Measurements from ENCODE around the gene CCDC6. TPM values are rescaled to one million over a fixed set of nuclear protein-coding genes. Genes with fewer than 3 reads are reported as not detected.

CCDC6 gene
- polyA plus RNA-seq, 1 donor (not counting 4 experiments of a cell fraction or from before 2014, with no cell fraction given): 46.5 TPM

- H3K9ac ChIP-seq (ENCODE audit: control insufficient read depth, extremely low read depth, insufficient read depth, low read length): no peak overlapping the region
- H4K20me1 ChIP-seq (ENCODE audit: control insufficient read depth, extremely low read depth, insufficient read depth, low read length): no peaks in the 10 kb centered on the region
- no peaks in the 10 kb centered on the region for H3K9me3 ChIP-seq (ENCODE audit: control insufficient read depth, low read depth, low read length)
- dilution Hi-C loops (cut with MboI; ENCODE audit: extremely low pct_ligation_motif_present, low sequenced_read_pairs): no loop called here
- no peaks in the 10 kb centered on the region for H3K4me1 ChIP-seq (ENCODE audit: control insufficient read depth, extremely low read depth, insufficient read depth, low read length)
- H3K9me1 ChIP-seq (ENCODE audit: control insufficient read depth, extremely low read depth, insufficient read depth, low read length): no peaks in the 10 kb centered on the region
- no peaks in the 10 kb centered on the region for H3K79me2 ChIP-seq (ENCODE audit: control insufficient read depth, insufficient read depth, low read length)
- H3K27ac ChIP-seq (ENCODE audit: control insufficient read depth, insufficient read depth, low read length): no peak overlapping the region
- H3K4me3 ChIP-seq (ENCODE audit: control insufficient read depth in 2 of 3, extremely low read depth in 1 of 3, insufficient read depth in 2 of 3, low read depth in 1 of 3, low read length in 3 of 3): no peak overlapping the region
- peaks cover 7 to 17% of the 10 kb centered on the region in 2 experiments for H3K36me3 ChIP-seq (ENCODE audit: control insufficient read depth in 2 of 2, extremely low read depth in 1 of 2, insufficient read depth in 2 of 2, low read length in 2 of 2)
- no peaks in the 10 kb centered on the region for H3K27me3 ChIP-seq (ENCODE audit: control insufficient read depth, extremely low read depth, insufficient read depth, low read length)
- DNase-seq (ENCODE audit: low read depth, low spot score): no peak
- TF ChIP-seq EZH2 (IDR thresholded peaks at IDR 0.05; ENCODE audit: low read length) (no peak), CTCF (optimal IDR thresholded peaks at IDR 0.05 in 1 of 3, IDR thresholded peaks at IDR 0.05 in 1 of 3, conservative IDR thresholded peaks at IDR 0.05 in 1 of 3; ENCODE audit: extremely low read depth in 1 of 3, insufficient read depth in 2 of 3, low read length in 3 of 3) (no peak)
- FAIRE-seq: no peak
- H2AFZ ChIP-seq (ENCODE audit: control insufficient read depth, low read length): no peak overlapping the region
- H3K4me2 ChIP-seq (ENCODE audit: control insufficient read depth, extremely low read depth, insufficient read depth, low read depth, low read length): no peak overlapping the region
Measured at GRCh38 chr10:59799421-59799820, 106.9 kb downstream of the CCDC6 start.

- H3K27ac ChIP-seq (ENCODE audit: control insufficient read depth, insufficient read depth, low read length): no peak overlapping the region
- H3K9me1 ChIP-seq (ENCODE audit: control insufficient read depth, extremely low read depth, insufficient read depth, low read length): no peaks in the 10 kb centered on the region
- H3K27me3 ChIP-seq (ENCODE audit: control insufficient read depth, extremely low read depth, insufficient read depth, low read length): no peaks in the 10 kb centered on the region
- peaks cover 14 to 17% of the 10 kb centered on the region in 2 experiments for H3K36me3 ChIP-seq (ENCODE audit: control insufficient read depth in 2 of 2, extremely low read depth in 1 of 2, insufficient read depth in 2 of 2, low read length in 2 of 2)
- no peak for FAIRE-seq
- H3K9ac ChIP-seq (ENCODE audit: control insufficient read depth, extremely low read depth, insufficient read depth, low read length): no peak overlapping the region
- no peak for DNase-seq (ENCODE audit: low read depth, low spot score)
- no peaks in the 10 kb centered on the region for H4K20me1 ChIP-seq (ENCODE audit: control insufficient read depth, extremely low read depth, insufficient read depth, low read length)
- no peaks in the 10 kb centered on the region for H3K9me3 ChIP-seq (ENCODE audit: control insufficient read depth, low read depth, low read length)
- no peak for TF ChIP-seq CTCF (optimal IDR thresholded peaks at IDR 0.05 in 1 of 3, IDR thresholded peaks at IDR 0.05 in 1 of 3, conservative IDR thresholded peaks at IDR 0.05 in 1 of 3; ENCODE audit: extremely low read depth in 1 of 3, insufficient read depth in 2 of 3, low read length in 3 of 3)
- TF ChIP-seq EZH2 (IDR thresholded peaks at IDR 0.05; ENCODE audit: low read length): no peak
- no peaks in the 10 kb centered on the region for H3K4me1 ChIP-seq (ENCODE audit: control insufficient read depth, extremely low read depth, insufficient read depth, low read length)
- H3K4me2 ChIP-seq (ENCODE audit: control insufficient read depth, extremely low read depth, insufficient read depth, low read depth, low read length): no peak overlapping the region
- no peak overlapping the region for H3K4me3 ChIP-seq (ENCODE audit: control insufficient read depth in 2 of 3, extremely low read depth in 1 of 3, insufficient read depth in 2 of 3, low read depth in 1 of 3, low read length in 3 of 3)
- H3K79me2 ChIP-seq (ENCODE audit: control insufficient read depth, insufficient read depth, low read length): no peaks in the 10 kb centered on the region
- dilution Hi-C loops (cut with MboI; ENCODE audit: extremely low pct_ligation_motif_present, low sequenced_read_pairs): no loop called here
- H2AFZ ChIP-seq (ENCODE audit: control insufficient read depth, low read length): no peak overlapping the region
Measured at GRCh38 chr10:59793919-59794318, 112.4 kb downstream of the CCDC6 start.

Data from keratinocyte (primary cell).